Epithelial cell of esophagus (primary cell): Measurements from ENCODE around the gene ZKSCAN4.

Experiments
- DNase-seq: peaks from one replicate; pipeline ENCODE4 v3.0.0; 2010; ENCODE audit warnings: low read depth
- H3K4me3 ChIP-seq: 2 replicates; pipeline ENCODE4 v1.5.1; 2011; ENCODE audit warnings: mild to moderate bottlenecking, low read length, control low read depth
- TF ChIP-seq, protein P1 (sequence below): IDR thresholded peaks from 2 replicates; pipeline ENCODE4 v1.5.1; 2011; ENCODE audit warnings: low read depth, mild to moderate bottlenecking, low read length, control low read depth, inconsistent platforms; ENCODE audit not compliant: insufficient read depth; ENCODE audit errors: missing control alignments

Gene ZKSCAN4

DNA sequence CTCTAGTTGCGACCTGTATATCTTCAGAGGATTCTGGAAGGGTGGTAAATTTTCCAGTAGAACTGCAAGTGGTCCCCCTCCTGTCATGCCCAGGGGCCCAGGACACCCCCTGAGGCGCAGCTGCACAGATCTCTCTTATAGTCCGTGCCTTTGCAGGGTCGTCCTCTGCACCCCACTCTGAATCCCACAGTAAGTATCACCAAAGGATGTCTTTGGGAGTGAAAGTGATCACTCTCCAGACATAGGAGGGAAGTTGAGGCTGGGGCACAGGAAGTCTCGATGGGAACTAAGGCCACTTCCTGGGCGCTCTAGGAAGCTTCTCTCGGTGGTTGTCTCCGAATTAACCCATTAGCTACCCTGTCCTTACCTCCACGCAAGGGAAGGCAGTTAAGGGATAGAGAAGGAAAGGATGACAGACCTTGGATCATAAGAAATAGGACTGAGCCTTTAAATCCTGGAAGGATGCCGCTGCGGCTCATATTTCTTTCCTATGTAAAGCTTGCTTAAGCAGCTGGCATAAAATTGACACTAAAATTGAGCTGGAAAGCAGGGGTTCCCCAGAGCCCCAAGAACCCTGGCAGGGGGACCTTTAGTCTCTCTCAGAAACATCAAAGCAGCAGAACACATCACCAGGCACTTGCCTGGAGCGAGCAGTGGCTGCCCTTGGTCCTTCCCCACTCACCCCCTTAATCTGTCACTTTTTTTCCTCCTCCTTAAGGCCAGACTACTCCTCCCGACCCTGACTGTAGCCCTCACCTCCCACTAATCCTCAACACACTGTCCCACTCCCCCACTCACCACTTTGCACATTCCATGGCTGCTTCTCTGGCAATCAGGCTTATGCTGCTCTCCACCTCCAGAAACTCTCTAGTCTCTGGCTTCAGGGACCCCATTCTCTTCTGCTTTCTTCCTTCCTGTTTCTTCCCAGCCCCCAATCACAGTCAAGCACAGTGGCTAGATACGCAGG is at the start of gene ZKSCAN4:
TSS of gene ZKSCAN4 (minus strand) at position 261 of the 967 bp plus-strand sequence. CDS start 289 bp downstream, outside the sequence.
- TF ChIP-seq, protein P1, sequence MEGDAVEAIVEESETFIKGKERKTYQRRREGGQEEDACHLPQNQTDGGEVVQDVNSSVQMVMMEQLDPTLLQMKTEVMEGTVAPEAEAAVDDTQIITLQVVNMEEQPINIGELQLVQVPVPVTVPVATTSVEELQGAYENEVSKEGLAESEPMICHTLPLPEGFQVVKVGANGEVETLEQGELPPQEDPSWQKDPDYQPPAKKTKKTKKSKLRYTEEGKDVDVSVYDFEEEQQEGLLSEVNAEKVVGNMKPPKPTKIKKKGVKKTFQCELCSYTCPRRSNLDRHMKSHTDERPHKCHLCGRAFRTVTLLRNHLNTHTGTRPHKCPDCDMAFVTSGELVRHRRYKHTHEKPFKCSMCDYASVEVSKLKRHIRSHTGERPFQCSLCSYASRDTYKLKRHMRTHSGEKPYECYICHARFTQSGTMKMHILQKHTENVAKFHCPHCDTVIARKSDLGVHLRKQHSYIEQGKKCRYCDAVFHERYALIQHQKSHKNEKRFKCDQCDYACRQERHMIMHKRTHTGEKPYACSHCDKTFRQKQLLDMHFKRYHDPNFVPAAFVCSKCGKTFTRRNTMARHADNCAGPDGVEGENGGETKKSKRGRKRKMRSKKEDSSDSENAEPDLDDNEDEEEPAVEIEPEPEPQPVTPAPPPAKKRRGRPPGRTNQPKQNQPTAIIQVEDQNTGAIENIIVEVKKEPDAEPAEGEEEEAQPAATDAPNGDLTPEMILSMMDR = no peak
- peak; percentile 92 for DNase-seq
- peak within 1 kb of the TSS; percentile 98 for H3K4me3 ChIP-seq

DNA sequence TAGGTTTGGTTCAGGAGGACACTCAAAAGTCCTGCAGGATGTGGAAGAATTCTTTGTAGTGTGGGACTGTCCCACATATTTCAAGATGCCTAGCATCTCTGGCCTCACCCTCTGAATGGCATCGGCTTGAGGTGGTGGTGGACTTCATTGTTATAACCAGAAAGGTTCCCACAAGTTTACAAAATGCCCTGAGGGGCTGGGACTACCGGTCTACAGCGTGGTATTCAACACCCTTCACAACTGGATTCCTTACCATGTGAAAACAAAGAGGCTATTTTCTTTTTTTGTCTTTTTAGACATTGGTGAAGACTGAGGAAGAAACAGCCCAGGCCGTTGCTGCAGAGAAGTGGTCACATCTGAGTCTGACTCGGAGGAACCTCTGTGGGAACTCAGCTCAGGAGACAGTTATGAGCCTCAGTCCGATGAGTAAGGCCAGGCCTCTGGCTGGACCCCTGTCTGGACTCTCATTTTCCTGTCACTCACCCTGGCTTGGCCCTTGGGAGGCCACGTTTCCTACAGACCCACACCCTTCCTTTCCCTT is 44.5 kb upstream of the ZKSCAN4 start:
- DNase-seq = no peak
- no peak overlapping the region for H3K4me3 ChIP-seq
- TF ChIP-seq, protein P1 = no peak

DNA sequence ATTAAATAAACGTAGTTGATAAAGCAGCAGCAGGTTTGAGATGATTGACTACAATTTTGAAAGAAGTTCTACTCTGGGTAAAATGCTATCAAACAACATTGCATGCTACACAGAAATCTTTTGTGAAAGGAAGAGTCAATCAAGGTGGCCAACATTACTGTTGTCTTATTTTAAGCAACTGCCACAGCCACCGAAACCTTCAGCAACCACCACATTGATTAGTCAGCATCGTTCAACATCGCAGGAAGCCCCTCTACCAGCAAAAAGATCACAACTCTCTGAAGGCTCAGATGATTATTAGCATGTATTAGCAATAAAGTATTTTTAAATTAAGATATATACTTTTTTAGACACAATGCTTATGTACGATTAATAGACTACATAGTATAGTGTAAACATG is 43.3 kb upstream of the ZKSCAN4 start:
- no peak overlapping the region for H3K4me3 ChIP-seq
- TF ChIP-seq, protein P1 = no peak
- DNase-seq = no peak

DNA sequence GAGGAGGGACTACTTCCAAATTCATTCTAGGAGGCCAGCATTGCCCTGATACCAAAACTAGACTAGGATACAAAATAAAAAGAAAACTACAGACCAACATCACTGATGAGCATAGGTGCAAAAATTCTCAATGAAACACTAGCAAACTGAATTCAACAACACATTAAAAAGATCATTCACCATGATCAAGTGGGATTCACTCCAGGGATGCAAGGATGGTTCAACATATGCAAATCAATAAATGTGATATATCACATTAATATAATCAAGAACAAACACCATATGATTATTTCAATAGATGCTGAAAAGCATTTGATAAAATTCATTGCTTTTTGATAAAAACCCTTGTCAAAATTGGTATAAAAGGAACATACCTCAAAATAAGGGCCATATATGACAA is 39.5 kb upstream of the ZKSCAN4 start:
- DNase-seq = no peak
- no peak overlapping the region for H3K4me3 ChIP-seq
- TF ChIP-seq, protein P1 = no peak

DNA sequence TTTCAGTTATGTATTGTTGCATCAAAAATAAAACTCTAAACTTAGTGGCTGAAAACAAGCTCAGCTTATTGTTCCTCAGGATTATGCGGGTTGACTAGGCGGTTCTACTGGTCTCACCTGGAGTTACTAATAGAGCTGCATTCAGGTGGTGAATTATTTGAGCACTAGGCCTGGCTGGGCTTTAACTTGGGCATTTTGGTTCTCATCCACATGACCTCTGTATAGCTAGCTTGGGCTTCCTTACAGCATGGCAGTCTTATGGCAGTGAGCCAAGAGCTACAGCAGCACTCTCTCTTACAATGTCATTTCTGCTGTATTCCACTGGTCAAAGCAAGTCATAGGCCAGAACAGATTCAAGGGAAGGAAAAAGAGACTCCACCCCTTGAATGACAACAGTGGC is 30.9 kb upstream of the ZKSCAN4 start:
- TF ChIP-seq, protein P1 = no peak
- DNase-seq = no peak
- no peak overlapping the region for H3K4me3 ChIP-seq

DNA sequence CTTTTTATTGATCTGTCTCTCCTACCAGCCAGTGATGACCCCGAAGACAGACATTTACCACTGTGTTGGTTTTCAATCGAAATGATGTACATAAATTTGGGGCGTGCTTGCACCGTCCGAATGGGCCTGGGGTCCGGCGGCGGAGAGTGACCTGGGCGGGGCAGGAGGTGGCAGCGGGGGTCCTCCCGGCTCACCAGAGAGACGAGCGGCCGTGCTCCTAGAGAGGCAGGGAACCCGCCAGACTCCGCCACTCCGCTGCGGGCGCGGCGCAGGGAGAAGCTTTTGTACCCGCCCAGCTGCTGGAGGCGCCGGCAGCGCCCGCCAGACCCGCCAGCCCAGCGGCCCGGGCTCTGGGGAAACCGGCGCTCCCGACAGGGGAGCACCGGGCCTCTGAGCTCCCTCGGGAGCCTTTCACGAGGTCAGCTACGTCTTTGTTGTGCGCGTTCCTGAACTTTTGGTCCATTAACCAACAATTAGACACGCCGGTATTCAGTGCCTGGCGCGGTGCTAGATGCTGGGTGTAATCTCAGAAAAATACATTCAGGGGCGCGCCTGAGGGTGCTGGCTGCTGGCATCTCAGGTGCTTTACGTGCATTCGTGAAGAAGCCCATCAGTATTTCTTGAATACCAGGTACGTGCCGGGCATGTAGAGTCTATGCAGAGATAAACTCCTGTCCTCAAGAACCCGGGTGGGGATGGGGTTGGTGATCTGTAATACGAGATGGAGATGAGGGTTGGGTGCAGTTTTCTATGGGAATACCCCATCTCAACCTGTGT is 29.4 kb upstream of the ZKSCAN4 start, which contains the start of gene PGBD1:
TSS of gene PGBD1 (plus strand) at position 285 of the 777 bp plus-strand sequence. CDS start 2,242 bp downstream, outside the sequence.
- TF ChIP-seq, protein P1 = no peak
- peak; percentile 77 for DNase-seq
- H3K4me3 ChIP-seq = peak within 1 kb of the TSS; percentile 65
